B cell (primary cell): ENCODE data around the gene FOXK1. TPM values are rescaled to one million over a fixed set of nuclear protein-coding genes. Genes with fewer than 3 reads are reported as not detected.
A peak's percentile ranks its signal among the peaks of the same experiment; 100 is the strongest.

Experiments
- ATAC-seq: fragments of 200-7000 bp; cut with Tn5 transposase; one replicate; pipeline ENCODE4 v1.10.0; 2021; ENCODE audit warnings: low read depth, mild to moderate bottlenecking, moderate number of reproducible peaks, moderate library complexity
- CTCF ChIA-PET: fragments of 350-600 bp; sonication (Branson Sonifier 250); formaldehyde crosslinking; loops from one replicate; lab custom pipeline; 2021; ENCODE audit warnings: antibody characterized with exemption, inconsistent platforms; lab: Charles Lee
- POLR2A ChIA-PET: fragments of 350-600 bp; sonication (Branson Sonifier 250); formaldehyde crosslinking; loops from one replicate; lab custom pipeline; 2021; ENCODE audit warnings: antibody characterized with exemption; lab: Charles Lee
- DNase-seq: peaks from one replicate; pipeline ENCODE4 v3.0.0; 2013
- H2AFZ ChIP-seq: 2 replicates; pipeline ENCODE4 v1.6.1; 2012; ENCODE audit warnings: mild to moderate bottlenecking, low read depth, low read length; ENCODE audit not compliant: insufficient read depth, poor library complexity, severe bottlenecking
- H3K27ac ChIP-seq, 2 donors: 1 replicate in 1 of 2; 2 replicates in 1 of 2; pipeline ENCODE4 v1.5.1; 2012 to 2013; ENCODE audit warnings: low read length in 2 of 2, mild to moderate bottlenecking in 2 of 2, moderate library complexity in 1 of 2
- H3K27me3 ChIP-seq, 4 experiments: fragments of 200-600 bp in 1 of 4; sonication (generic) in 1 of 4; replicated peaks in 1 of 4; 1 replicate in 2 of 4; 2 replicates in 2 of 4; pipeline versions ENCODE4 v1.6.1 to v1.7.0; 2013 to 2016; ENCODE audit warnings: low read length in 3 of 4, mild to moderate bottlenecking in 2 of 4, mixed read lengths in 1 of 4, moderate library complexity in 1 of 4; ENCODE audit not compliant: insufficient read depth in 4 of 4, control insufficient read depth in 3 of 4; ENCODE audit errors: control extremely low read depth in 1 of 4
- H3K36me3 ChIP-seq, 2 experiments: replicated peaks in 1 of 2; 1 replicate in 1 of 2; 2 replicates in 1 of 2; pipeline versions ENCODE4 v1.6.1 to v1.7.1; 2013; ENCODE audit warnings: low read length in 1 of 2; ENCODE audit not compliant: insufficient read depth in 2 of 2, control insufficient read depth in 1 of 2; ENCODE audit errors: control extremely low read depth in 1 of 2, extremely low read depth in 1 of 2
- H3K4me1 ChIP-seq, 2 donors: fragments of 200-600 bp in 1 of 2; sonication (generic) in 1 of 2; 1 replicate in 1 of 2; 2 replicates in 1 of 2; pipeline versions ENCODE4 v1.5.1 to v1.6.1; 2013 to 2017; ENCODE audit warnings: low read length in 2 of 2; ENCODE audit not compliant: control insufficient read depth in 2 of 2, insufficient read depth in 2 of 2
- H3K4me2 ChIP-seq: replicated peaks from 2 replicates; pipeline ENCODE3; 2012; ENCODE audit warnings: mild to moderate bottlenecking, low read depth, low read length; ENCODE audit not compliant: poor library complexity, severe bottlenecking
- H3K4me3 ChIP-seq, 5 experiments: fragments of 200-600 bp in 1 of 5; sonication (generic) in 1 of 5; 1 replicate in 3 of 5; 2 replicates in 2 of 5; pipeline versions ENCODE4 v1.5.1 to v1.7.0; 2011 to 2016; ENCODE audit warnings: low read length in 4 of 5, mild to moderate bottlenecking in 4 of 5, low read depth in 2 of 5, control low read depth in 1 of 5, moderate library complexity in 1 of 5; ENCODE audit not compliant: insufficient read depth in 1 of 5; ENCODE audit errors: control extremely low read depth in 1 of 5, extremely low read depth in 1 of 5
- H3K79me2 ChIP-seq: fragments of 200-600 bp; sonication (generic); one replicate; pipeline ENCODE4 v1.6.0; 2016; ENCODE audit warnings: low read length; ENCODE audit not compliant: control insufficient read depth, insufficient read depth
- H3K9ac ChIP-seq: fragments of 200-600 bp; sonication (generic); 2 replicates; pipeline ENCODE4 v1.6.1; 2017; ENCODE audit warnings: mild to moderate bottlenecking, low read length, moderate library complexity
- H3K9me3 ChIP-seq, 3 donors: one replicate each; pipeline versions ENCODE4 v1.6.1 to v1.7.1; 2013; ENCODE audit warnings: low read length in 2 of 3; ENCODE audit not compliant: control insufficient read depth in 2 of 3, insufficient read depth in 1 of 3; ENCODE audit errors: control extremely low read depth in 1 of 3
- H4K20me1 ChIP-seq: 2 replicates; pipeline ENCODE4 v1.6.0; 2012; ENCODE audit warnings: mild to moderate bottlenecking, low read length; ENCODE audit not compliant: insufficient read depth, control insufficient read depth, poor library complexity, severe bottlenecking
- H3K27ac Mint-ChIP-seq: one replicate; pipeline ENCODE4 v1.8.0; 2021; ENCODE audit warnings: mixed read lengths
- H3K27me3 Mint-ChIP-seq: one replicate; pipeline ENCODE4 v1.8.0; 2021; ENCODE audit warnings: mixed read lengths
- H3K4me1 Mint-ChIP-seq: one replicate; pipeline ENCODE4 v1.8.0; 2021; ENCODE audit warnings: mixed read lengths
- H3K4me3 Mint-ChIP-seq: one replicate; pipeline ENCODE4 v1.8.0; 2021; ENCODE audit warnings: mixed read lengths
- H3K9me3 Mint-ChIP-seq: one replicate; pipeline ENCODE4 v1.8.0; 2022; ENCODE audit warnings: mixed read lengths; ENCODE audit not compliant: insufficient read depth
- CTCF ChIP-seq: fragments of 200-600 bp; IDR thresholded peaks from one replicate; pipeline ENCODE4 v1.8.0; 2022; ENCODE audit warnings: antibody characterized with exemption, mild to moderate bottlenecking
- EZH2 ChIP-seq: IDR thresholded peaks from 2 replicates; pipeline ENCODE4 v1.6.1; 2012; ENCODE audit warnings: borderline replicate concordance, low read depth, mild to moderate bottlenecking, moderate library complexity, low read length; ENCODE audit not compliant: insufficient read depth, poor library complexity, severe bottlenecking
- WGBS: methylation state at CpG from one replicate; pipeline ENCODE4 v1.1.5; 2013; ENCODE audit warnings: missing lambda C conversion rate; ENCODE audit not compliant: insufficient coverage; 5-methylcytosine and 5-hydroxymethylcytosine counted together
- intact Hi-C: fragments of 100-400 bp; cut with micrococcal nuclease; formaldehyde crosslinking; loops from one replicate; pipeline ENCODE4 v1.10.0; 2022
- polyA plus RNA-seq: library from polyadenylated mRNA; depleted of rRNA; stranded (reverse); fragments of >200 nt; gene quantifications from 2 replicates; pipeline ENCODE4 v1.2.3, GENCODE V29; 2012
- total RNA-seq, 2 donors: library from RNA; stranded (reverse); fragments of 120-200 nt in 1 of 2; gene quantifications; 1 replicate in 1 of 2; 2 replicates in 1 of 2; pipeline versions ENCODE4 v1.2.3 to v1.2.4, GENCODE V29; 2013 to 2022

Gene FOXK1
- total and polyA plus RNA-seq, 2 donors (not counting 1 experiment from before 2014, with no cell fraction given) = 17.9 to 56.2 TPM

GRCh38 chr7:4791101-4791737 is 109.1 kb downstream of the FOXK1 start:
- ChIA-PET CTCF (interaction anchor here (0.6 to 2.8 kb wide), 7 partner anchors 15 to 310 kb away, joined by 3 to 14 read pairs (median 5); partner anchors contain the start of gene AP5Z1), POLR2A (interaction anchor here (2.1 kb wide), 1 partner anchor 16 kb away, joined by 9 read pairs; the partner anchor contains the start of gene AP5Z1)
- H3K79me2 ChIP-seq = no peaks in the 10 kb centered on the region
- H3K4me2 ChIP-seq = no peak overlapping the region
- Mint-ChIP-seq H3K27me3 (no peaks in the 10 kb centered on the region), H3K4me3 (peak overlapping the region; percentile 23), H3K27ac (no peak overlapping the region), H3K4me1 (peaks cover 2% of the 10 kb centered on the region), H3K9me3 (no peaks in the 10 kb centered on the region)
- WGBS = 97% methylated on average over 25 of the region's 25 CpGs
- no peak for DNase-seq
- H3K27ac ChIP-seq = no peak overlapping the region
- ATAC-seq = no peak
- H3K9ac ChIP-seq = no peak overlapping the region
- H4K20me1 ChIP-seq = peaks cover under 1% of the 10 kb centered on the region
- H3K36me3 ChIP-seq = peaks cover 0 to 44% of the 10 kb centered on the region in 2 experiments
- no peak overlapping the region for H3K4me3 ChIP-seq
- TF ChIP-seq EZH2 (no peak), CTCF (no peak)
- H2AFZ ChIP-seq = no peak overlapping the region
- no peaks in the 10 kb centered on the region for H3K27me3 ChIP-seq
- intact Hi-C loops = loop anchor here (5.0 to 10.0 kb wide), 2 partner anchors 184 to 401 kb away; partner anchors contain the start of gene WIPI2
- H3K4me1 ChIP-seq = peaks cover 0 to 9% of the 10 kb centered on the region in 2 donors
- peaks cover 0 to 14% (median 0%) of the 10 kb centered on the region in 3 donors for H3K9me3 ChIP-seq
